ENCODE measurements around the gene YAP1. TPM values are rescaled to one million over a fixed set of nuclear protein-coding genes. Genes with fewer than 3 reads are reported as not detected.
"Not testable (repeated sequence)": the region's sequence is repeated elsewhere in the genome, so short reads cannot be mapped to it uniquely, and the experiment has no call there.

The YAP1 gene
- total RNA-seq, 2 experiments from 2014 or later: not detected

DNA sequence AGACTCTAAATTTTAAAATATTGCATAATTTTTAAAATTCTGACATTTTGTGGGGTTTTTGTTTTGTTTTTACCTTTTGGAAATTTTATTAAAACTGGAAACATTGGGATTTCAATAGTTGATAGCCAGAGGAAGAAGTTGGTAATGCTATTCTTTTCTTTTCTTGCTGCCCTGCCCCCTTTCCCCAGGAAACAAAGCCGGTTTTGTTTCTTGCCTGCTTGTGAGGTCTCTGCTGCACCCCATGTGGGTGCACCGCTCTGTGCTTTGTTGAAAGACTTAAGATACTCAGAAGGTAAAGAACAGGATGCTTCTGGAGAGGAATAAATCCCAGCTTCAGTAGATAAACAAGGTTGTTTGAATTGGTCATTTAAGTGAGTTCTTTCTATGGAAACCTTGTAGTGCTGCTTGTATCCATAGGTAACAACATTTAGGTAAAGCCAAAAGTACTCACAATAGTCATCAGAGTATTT is 87.5 kb downstream of the YAP1 start:
- Mint-ChIP-seq H3K36me3 (ENCODE audit: low read depth) (no peaks in the 10 kb centered on the region), H3K27me3 (peaks cover 11% of the 10 kb centered on the region), H3K27ac (no peak overlapping the region), H3K4me3 (no peak overlapping the region), H3K9me3 (peaks cover 2% of the 10 kb centered on the region), H3K4me1 (ENCODE audit: low read depth) (no peaks in the 10 kb centered on the region)
- ChIA-PET POLR2A (interaction anchor here (0.7 kb wide), 1 partner anchor 167 kb away, joined by 3 read pairs; no protein-coding TSS in a partner anchor), CTCF (interaction anchor here (1.6 kb wide), 1 partner anchor 469 kb away, joined by 4 read pairs; no protein-coding TSS in a partner anchor)
- TF ChIP-seq, protein P1, sequence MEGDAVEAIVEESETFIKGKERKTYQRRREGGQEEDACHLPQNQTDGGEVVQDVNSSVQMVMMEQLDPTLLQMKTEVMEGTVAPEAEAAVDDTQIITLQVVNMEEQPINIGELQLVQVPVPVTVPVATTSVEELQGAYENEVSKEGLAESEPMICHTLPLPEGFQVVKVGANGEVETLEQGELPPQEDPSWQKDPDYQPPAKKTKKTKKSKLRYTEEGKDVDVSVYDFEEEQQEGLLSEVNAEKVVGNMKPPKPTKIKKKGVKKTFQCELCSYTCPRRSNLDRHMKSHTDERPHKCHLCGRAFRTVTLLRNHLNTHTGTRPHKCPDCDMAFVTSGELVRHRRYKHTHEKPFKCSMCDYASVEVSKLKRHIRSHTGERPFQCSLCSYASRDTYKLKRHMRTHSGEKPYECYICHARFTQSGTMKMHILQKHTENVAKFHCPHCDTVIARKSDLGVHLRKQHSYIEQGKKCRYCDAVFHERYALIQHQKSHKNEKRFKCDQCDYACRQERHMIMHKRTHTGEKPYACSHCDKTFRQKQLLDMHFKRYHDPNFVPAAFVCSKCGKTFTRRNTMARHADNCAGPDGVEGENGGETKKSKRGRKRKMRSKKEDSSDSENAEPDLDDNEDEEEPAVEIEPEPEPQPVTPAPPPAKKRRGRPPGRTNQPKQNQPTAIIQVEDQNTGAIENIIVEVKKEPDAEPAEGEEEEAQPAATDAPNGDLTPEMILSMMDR (IDR thresholded peaks at IDR 0.05): no peak
- no peak for DNase-seq
- intact Hi-C loops (cut with micrococcal nuclease): no loop called here
- no peak for ATAC-seq

DNA sequence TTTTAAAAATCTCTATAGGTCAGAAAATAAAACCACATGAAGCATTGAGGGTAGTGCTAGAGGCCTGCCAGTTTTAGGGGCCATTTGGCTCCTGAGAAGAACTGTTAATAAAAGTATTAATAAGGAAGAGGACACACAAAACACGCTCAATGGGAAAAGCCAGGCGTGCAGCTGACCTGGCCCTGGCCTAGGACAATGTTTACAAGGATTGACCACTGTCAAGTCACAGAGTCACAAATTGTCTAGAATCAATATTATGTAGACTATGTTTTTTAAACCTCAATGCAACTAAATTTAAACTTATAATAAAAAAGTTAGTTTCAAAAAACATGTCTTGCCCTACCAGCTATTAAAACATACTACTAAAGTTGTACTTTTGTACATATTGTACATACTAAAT is 89.4 kb downstream of the YAP1 start:
- TF ChIP-seq, protein P1 (IDR thresholded peaks at IDR 0.05): no peak
- peaks cover 2% of the 10 kb centered on the region for H3K9me3 Mint-ChIP-seq
- DNase-seq (no peak), ATAC-seq (no peak)
- H3K4me3 Mint-ChIP-seq: no peak overlapping the region
- CTCF ChIA-PET: no interaction called here
- intact Hi-C loops (cut with micrococcal nuclease): no loop called here
- no peaks in the 10 kb centered on the region for H3K4me1 Mint-ChIP-seq (ENCODE audit: low read depth)
- no peak overlapping the region for H3K27ac Mint-ChIP-seq
- H3K36me3 Mint-ChIP-seq (ENCODE audit: low read depth): no peaks in the 10 kb centered on the region
- H3K27me3 Mint-ChIP-seq: peaks cover 12% of the 10 kb centered on the region
- POLR2A ChIA-PET: no interaction called here

DNA sequence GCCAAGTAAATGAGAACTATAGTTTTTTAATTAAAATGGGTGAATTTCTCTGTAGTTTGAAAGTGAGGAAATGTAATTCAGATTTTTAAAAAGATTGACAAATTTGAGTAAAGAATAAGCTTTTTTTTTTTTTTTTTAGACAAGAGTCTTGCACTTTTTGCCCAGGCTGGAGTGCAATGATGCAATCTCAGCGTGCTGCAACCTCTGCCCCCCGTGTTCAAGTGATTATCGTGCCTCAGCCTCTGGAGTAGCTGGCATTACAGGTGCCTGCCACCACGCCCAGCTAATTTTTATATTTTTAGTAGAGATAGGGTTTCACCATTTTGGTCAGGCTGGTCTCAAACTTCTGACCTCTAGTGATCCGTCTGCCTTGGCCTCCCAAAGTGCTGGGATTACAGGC is 90.1 kb downstream of the YAP1 start:
- H3K4me3 Mint-ChIP-seq; CTCF ChIA-PET; ATAC-seq; H3K9me3 Mint-ChIP-seq; H3K4me1 Mint-ChIP-seq (ENCODE audit: low read depth); intact Hi-C loops (cut with micrococcal nuclease); H3K27ac Mint-ChIP-seq; POLR2A ChIA-PET; DNase-seq; H3K36me3 Mint-ChIP-seq (ENCODE audit: low read depth): not testable (repeated sequence)
- H3K27me3 Mint-ChIP-seq: peaks cover 12% of the 10 kb centered on the region

DNA sequence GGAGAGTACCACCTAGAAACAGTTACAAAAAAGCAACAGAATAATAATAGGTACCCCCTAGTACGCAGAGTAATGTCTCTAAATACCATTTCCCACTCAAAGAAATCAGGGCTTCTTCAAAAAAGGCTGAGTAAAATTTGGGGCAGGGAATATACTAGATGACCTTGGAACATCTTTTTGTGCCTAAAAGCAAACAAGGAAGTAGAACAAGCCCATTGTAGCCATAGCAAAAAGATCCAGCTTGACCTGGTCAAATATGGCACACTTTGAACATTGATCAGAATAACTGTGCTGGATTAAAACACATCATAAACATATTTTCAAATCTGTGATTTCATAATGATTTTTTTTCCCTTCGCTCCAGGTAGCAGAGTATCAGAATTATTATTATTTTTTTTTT is 91.5 kb downstream of the YAP1 start:
- no peak for ATAC-seq
- Mint-ChIP-seq H3K27ac (no peak overlapping the region), H3K9me3 (no peaks in the 10 kb centered on the region), H3K4me1 (ENCODE audit: low read depth) (no peaks in the 10 kb centered on the region), H3K27me3 (peaks cover 14% of the 10 kb centered on the region), H3K4me3 (no peak overlapping the region), H3K36me3 (ENCODE audit: low read depth) (no peaks in the 10 kb centered on the region)
- no peak for DNase-seq
- CTCF ChIA-PET: no interaction called here
- TF ChIP-seq, protein P1 (IDR thresholded peaks at IDR 0.05): no peak
- POLR2A ChIA-PET: no interaction called here
- intact Hi-C loops (cut with micrococcal nuclease): no loop called here

DNA sequence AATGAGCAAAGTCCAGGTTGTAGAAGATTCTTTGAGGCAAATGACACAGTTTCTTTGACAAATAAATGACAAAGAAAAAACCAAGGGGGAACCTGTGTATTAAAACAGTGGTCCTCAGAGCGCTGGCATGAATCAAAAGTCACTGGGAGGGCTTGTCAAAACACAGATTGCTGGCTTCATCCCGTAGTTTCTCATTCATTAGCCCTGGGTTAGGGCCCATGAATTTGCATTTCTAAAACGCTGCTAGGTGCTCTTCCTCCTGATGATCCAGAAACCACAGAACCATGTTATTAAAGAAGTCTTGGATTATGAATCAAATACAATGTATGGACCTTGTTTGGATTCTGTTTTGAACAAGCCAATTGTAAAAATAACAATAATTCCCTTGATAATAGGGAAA is 92.7 kb downstream of the YAP1 start:
- ChIA-PET POLR2A (no interaction called here), CTCF (no interaction called here)
- intact Hi-C loops (cut with micrococcal nuclease): no loop called here
- ATAC-seq: no peak
- TF ChIP-seq, protein P1 (IDR thresholded peaks at IDR 0.05): no peak
- DNase-seq: no peak
- no peaks in the 10 kb centered on the region for H3K4me1 Mint-ChIP-seq (ENCODE audit: low read depth)
- H3K27me3 Mint-ChIP-seq: peaks cover 19% of the 10 kb centered on the region
- H3K4me3 Mint-ChIP-seq: no peak overlapping the region
- no peak overlapping the region for H3K27ac Mint-ChIP-seq
- no peaks in the 10 kb centered on the region for H3K9me3 Mint-ChIP-seq
- no peaks in the 10 kb centered on the region for H3K36me3 Mint-ChIP-seq (ENCODE audit: low read depth)

DNA sequence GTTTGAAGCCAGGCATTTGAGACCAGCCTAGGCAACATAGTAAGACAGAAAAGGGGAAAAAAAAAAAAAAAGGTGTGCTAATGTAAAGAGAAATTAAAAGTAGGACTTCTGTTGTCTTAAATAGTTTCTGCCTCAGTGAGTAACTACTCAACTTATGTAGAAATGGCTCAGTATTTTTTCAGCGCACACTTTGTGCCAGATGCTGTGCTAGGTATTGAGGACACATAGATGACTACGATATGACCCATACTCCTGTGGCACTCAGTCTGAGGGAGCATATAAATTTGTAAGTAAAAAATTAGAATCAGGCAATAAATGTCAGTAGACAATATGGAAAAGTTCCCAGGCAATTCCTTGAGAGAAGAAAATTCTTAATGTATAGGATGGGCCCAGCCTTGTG is 93.9 kb downstream of the YAP1 start:
- Mint-ChIP-seq H3K9me3 (no peaks in the 10 kb centered on the region), H3K27ac (no peak overlapping the region), H3K4me1 (ENCODE audit: low read depth) (no peaks in the 10 kb centered on the region), H3K36me3 (ENCODE audit: low read depth) (no peaks in the 10 kb centered on the region), H3K27me3 (peaks cover 16% of the 10 kb centered on the region), H3K4me3 (no peak overlapping the region)
- intact Hi-C loops (cut with micrococcal nuclease): no loop called here
- no peak for DNase-seq
- ChIA-PET CTCF (no interaction called here), POLR2A (no interaction called here)
- ATAC-seq: no peak
- TF ChIP-seq, protein P1 (IDR thresholded peaks at IDR 0.05): no peak

All from activated CD8-positive, alpha-beta T cell treated with anti-CD3 and anti-CD28 coated beads for 36 hours (primary cell).